Lung (tissue), 12 donors: ENCODE results near the gene SPECC1. TPM values are rescaled to one million over a fixed set of nuclear protein-coding genes. Genes with fewer than 3 reads are reported as not detected.
"Not testable (repeated sequence)": the region's sequence is repeated elsewhere in the genome, so short reads cannot be mapped to it uniquely, and the experiment has no call there.

Source experiments
- ATAC-seq: fragments of 200-7000 bp; cut with Tn5 transposase; one replicate; pipeline ENCODE4 v1.9.1; 2020; ENCODE audit warnings: moderate number of reproducible peaks; ENCODE audit not compliant: insufficient read depth, low FRiP score
- DNase-seq, 3 donors: peaks; one replicate each; pipeline ENCODE4 v3.0.0-alpha.2; 2013 to 2017
- H3K27ac ChIP-seq, 2 donors: one replicate each; pipeline ENCODE4 v1.5.1; 2013; ENCODE audit warnings: mild to moderate bottlenecking in 2 of 2, moderate library complexity in 2 of 2, control low read depth in 1 of 2, inconsistent platforms in 1 of 2, low read depth in 1 of 2, low read length in 1 of 2
- H3K27me3 ChIP-seq, 3 donors: one replicate each; pipeline ENCODE4 v1.5.1; 2013; ENCODE audit warnings: low read length in 2 of 3; ENCODE audit not compliant: control insufficient read depth in 3 of 3, insufficient read depth in 3 of 3
- H3K36me3 ChIP-seq, 4 donors: one replicate each; pipeline ENCODE4 v1.5.1; 2013; ENCODE audit warnings: low read length in 4 of 4, mild to moderate bottlenecking in 1 of 4, moderate library complexity in 1 of 4; ENCODE audit not compliant: control insufficient read depth in 4 of 4, insufficient read depth in 4 of 4
- H3K4me1 ChIP-seq, 5 donors: one replicate each; pipeline ENCODE4 v1.5.1; 2013; ENCODE audit warnings: low read length in 5 of 5, mild to moderate bottlenecking in 2 of 5, moderate library complexity in 1 of 5; ENCODE audit not compliant: control insufficient read depth in 5 of 5, insufficient read depth in 5 of 5
- H3K4me3 ChIP-seq: one replicate; pipeline ENCODE4 v1.5.1; 2013; ENCODE audit warnings: mild to moderate bottlenecking, control low read depth, moderate library complexity
- H3K9ac ChIP-seq, 2 donors: one replicate each; pipeline ENCODE4 v1.5.1; 2013; ENCODE audit warnings: low read length in 2 of 2, control low read depth in 1 of 2; ENCODE audit not compliant: insufficient read depth in 1 of 2
- H3K9me3 ChIP-seq, 4 donors: one replicate each; pipeline ENCODE4 v1.5.1; 2013; ENCODE audit warnings: low read length in 3 of 4, mild to moderate bottlenecking in 1 of 4, moderate library complexity in 1 of 4; ENCODE audit not compliant: control insufficient read depth in 4 of 4, insufficient read depth in 3 of 4
- CTCF ChIP-seq: IDR thresholded peaks from 2 replicates; pipeline ENCODE4 v1.5.1; 2012; ENCODE audit warnings: mild to moderate bottlenecking; ENCODE audit errors: control extremely low read depth, extremely low read depth
- WGBS, 2 donors: extraction: QIAGEN DNeasy Blood & Tissue Kit; methylation state at CpG; one replicate each; pipeline ENCODE4 v1.1.7; 2013; 5-methylcytosine and 5-hydroxymethylcytosine counted together
- polyA plus RNA-seq, 2 donors: library from polyadenylated mRNA; stranded (reverse); fragments of 200-250 nt; gene quantifications; one replicate each; pipeline ENCODE4 v1.2.1, GENCODE V29; 2013
- total RNA-seq, 2 donors: library from RNA; depleted of rRNA in 1 of 2; stranded (reverse); fragments of >200 nt in 1 of 2; gene quantifications; one replicate each; pipeline ENCODE4 v1.2.1, GENCODE V29; 2014 to 2021
- donor health status: control.
- donor health status: control.
- donor health status: Bipolar disorder and iron deficiency.
- donor health status: healthy.
- donor health status: DM: yes; HTN: yes; CAD: no.

Gene SPECC1
- total and polyA plus RNA-seq, 4 donors, result 8.8 to 27.1 (median 14.7) TPM

DNA sequence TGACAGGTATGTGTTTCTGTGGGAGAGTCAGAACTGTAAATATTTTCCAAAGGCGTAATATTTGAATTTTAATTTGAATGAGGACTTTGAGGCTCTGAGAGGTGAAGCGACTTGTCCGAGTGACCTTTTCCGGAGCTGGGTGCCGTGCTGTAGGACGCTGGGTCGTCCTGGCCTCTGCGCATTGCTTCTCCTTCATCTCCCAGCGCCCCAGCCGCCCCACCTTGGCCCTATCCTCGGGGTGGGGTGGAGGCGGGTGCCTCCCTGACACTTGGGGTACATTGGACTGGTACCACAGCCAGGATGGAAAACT, 147.8 kb downstream of the SPECC1 start:
- 54 to 86% methylated on average over 12 of the region's 12 CpGs for WGBS, 2 donors
- Histone ChIP-seq H3K9ac (peak overlapping the region in 1 of 2 donors; percentile 11), H3K27ac (no peak overlapping the region)

DNA sequence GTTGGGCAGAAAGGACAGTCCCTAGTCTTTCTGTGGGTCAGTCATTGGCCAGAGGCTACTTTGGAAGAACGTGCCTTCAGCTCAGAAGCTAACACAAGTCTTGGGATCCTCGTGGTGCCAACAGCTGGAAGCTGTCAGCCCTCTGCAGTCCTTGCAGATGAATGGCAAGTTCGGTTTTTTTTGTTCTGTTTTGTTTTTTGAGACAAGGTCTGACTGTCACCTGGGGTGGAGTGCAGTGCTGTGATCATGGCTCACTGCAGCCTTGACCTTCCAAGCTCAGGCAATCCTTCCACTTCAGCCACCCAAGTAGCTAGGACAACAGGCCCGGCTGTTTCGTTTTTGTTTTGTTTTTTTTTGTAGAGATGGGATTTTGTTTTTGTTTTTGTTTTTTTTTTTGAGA, 149.4 kb downstream of the SPECC1 start:
- H3K27ac ChIP-seq, result no peak overlapping the region
- H3K4me1 ChIP-seq, result peaks cover 0 to 14% (median 4%) of the 10 kb centered on the region in 5 donors
- H3K9me3 ChIP-seq, result no peaks in the 10 kb centered on the region
- ATAC-seq, result no peak
- H3K36me3 ChIP-seq, result no peaks in the 10 kb centered on the region
- TF ChIP-seq CTCF, result no peak
- H3K27me3 ChIP-seq, result peaks cover 0 to 20% (median 8%) of the 10 kb centered on the region in 3 donors
- DNase-seq, result peak in 1 of 3 donors; percentile 9
- 85 to 87% methylated on average over 5 of the region's 5 CpGs for WGBS, 2 donors
- H3K9ac ChIP-seq, result no peak overlapping the region
- H3K4me3 ChIP-seq, result no peak overlapping the region

More for the DNA sequence above, 147.8 kb downstream of the SPECC1 start:
- DNase-seq, result no peak
- ATAC-seq, result no peak
- Histone ChIP-seq H3K36me3 (no peaks in the 10 kb centered on the region), H3K4me3 (no peak overlapping the region), H3K4me1 (peaks cover 0 to 14% (median 4%) of the 10 kb centered on the region in 5 donors), H3K9me3 (no peaks in the 10 kb centered on the region), H3K27me3 (peaks cover 0 to 24% (median 10%) of the 10 kb centered on the region in 3 donors)
- no peak for TF ChIP-seq CTCF

DNA sequence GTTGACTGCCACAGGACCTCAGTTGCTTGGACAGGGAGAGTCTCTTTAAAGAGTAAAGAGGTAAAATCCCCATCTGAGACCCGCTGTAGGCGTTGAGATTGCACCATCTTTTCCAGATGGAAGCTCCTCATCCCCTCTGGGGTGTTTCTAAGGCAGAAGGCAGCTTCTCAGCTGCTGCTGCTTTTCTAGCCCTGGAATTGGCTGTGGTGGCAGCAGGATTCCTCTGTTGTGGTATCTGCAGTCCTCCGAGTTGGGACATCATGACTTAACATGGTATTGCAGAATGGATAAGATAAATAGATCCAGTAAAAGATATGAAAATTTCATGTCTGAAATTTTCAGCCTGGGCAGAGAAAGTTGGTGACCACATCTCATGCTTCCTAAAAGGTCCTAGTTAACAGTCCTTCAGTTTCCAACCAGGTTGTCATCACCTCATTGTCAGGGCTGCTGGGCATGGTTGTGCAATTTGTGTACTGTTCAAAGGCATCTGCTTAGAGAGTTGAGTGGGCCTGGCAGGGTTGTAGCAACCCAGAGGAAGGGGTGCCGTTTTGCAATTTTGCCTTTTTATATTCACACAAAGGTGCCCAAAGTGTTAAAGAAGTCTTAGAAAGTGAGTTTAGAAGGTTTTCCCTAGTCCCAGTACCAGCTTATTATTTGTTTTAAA, 150.4 kb downstream of the SPECC1 start:
- TF ChIP-seq CTCF, result no peak

GRCh38 chr17:20165516-20165915, 156.4 kb downstream of the SPECC1 start:
- H3K36me3 ChIP-seq, H3K9me3 ChIP-seq: not testable (repeated sequence)

More for the DNA sequence above, 150.4 kb downstream of the SPECC1 start:
- no peak for DNase-seq
- no peak overlapping the region for H3K4me3 ChIP-seq
- H3K27me3 ChIP-seq, result peaks cover 0 to 19% (median 8%) of the 10 kb centered on the region in 3 donors
- no peaks in the 10 kb centered on the region for H3K36me3 ChIP-seq
- no peak for ATAC-seq
- H3K4me1 ChIP-seq, result peaks cover 0 to 14% (median 4%) of the 10 kb centered on the region in 5 donors
- no peaks in the 10 kb centered on the region for H3K9me3 ChIP-seq
- no peak overlapping the region for H3K9ac ChIP-seq
- H3K27ac ChIP-seq, result no peak overlapping the region
- 69 to 83% methylated on average over 4 of the region's 4 CpGs for WGBS, 2 donors

More at GRCh38 chr17:20165516-20165915, 156.4 kb downstream of the SPECC1 start:
- 90 to 96% methylated on average over 4 of the region's 4 CpGs for WGBS, 2 donors
- H3K27me3 ChIP-seq, H3K9ac ChIP-seq, ATAC-seq, H3K27ac ChIP-seq, H3K4me1 ChIP-seq, H3K4me3 ChIP-seq, DNase-seq: not testable (repeated sequence)
